Regular cardiac myocyte (primary cell): ENCODE measurements around the gene MAMDC4. TPM values are rescaled to one million over a fixed set of nuclear protein-coding genes. Genes with fewer than 3 reads are reported as not detected.

ENCODE experiments used
- total RNA-seq: library from RNA; depleted of rRNA; stranded (reverse); fragments of >200 nt; gene quantifications from 2 replicates; pipeline ENCODE4 v1.2.3, GENCODE V29; 2014

MAMDC4 gene
- 3.3 and 9.6 TPM in 2 replicates for total RNA-seq

DNA sequence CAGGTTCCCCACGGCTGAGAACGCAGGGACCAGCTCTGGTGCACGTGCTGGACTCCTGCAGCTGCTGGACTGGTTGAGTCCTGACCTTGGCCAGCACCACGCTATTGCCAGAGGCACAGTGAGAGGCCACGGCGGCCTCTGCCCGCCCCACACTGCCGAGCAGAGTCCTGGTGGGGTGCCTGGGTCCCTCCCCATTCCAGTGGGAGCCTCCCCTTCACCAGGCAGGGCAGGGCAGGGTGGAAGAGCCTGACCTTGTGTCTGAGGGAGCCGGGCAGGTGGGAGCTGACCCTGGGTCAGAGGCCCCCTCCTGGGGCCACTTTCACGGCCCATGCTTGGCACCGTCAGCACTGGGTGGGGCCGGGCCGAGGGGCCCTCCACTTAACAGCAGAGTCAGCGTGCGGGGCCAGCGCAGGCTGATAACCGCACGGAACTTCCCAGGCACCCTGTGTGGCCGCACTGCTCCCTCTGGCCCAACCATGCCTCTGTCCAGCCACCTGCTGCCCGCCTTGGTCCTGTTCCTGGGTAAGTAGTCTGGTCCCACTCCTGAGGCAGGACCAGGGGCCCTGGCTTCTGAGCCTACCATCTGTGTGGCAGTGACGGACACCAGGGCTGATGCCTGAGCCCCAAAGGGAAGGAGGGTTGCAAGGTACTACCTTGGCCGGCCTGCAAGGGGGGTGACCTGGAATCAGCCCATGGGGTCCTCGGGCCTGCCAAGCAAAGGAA lies at the start of gene MAMDC4:
Gene MAMDC4 (plus strand): TSS at position 406 of the 723 bp plus-strand sequence. CDS start 71 bp downstream, at position 477.

GRCh38 chr9:136807281-136808074 lies 44.7 kb upstream of the MAMDC4 start, which contains the start of gene RABL6:
RABL6 (plus strand) TSS chr9:136807948; CDS start chr9:136808197, 249 bp downstream.

GRCh38 chr9:136842380-136842948 lies 9.7 kb upstream of the MAMDC4 start, which contains the start of gene AJM1:
AJM1 (plus strand) TSS chr9:136842478; CDS start chr9:136844415, 1,937 bp downstream.

GRCh38 chr9:136849038-136849959 lies 2.8 kb upstream of the MAMDC4 start, which contains the start of gene PHPT1:
PHPT1 (plus strand) TSS chr9:136849409; CDS start chr9:136849431, 22 bp downstream.

GRCh38 chr9:136885950-136886578 lies 33.9 kb downstream of the MAMDC4 start, which contains the start of gene TRAF2:
TRAF2 (plus strand) TSS chr9:136886516; CDS start chr9:136898741, 12,225 bp downstream.

Other genes with a start within 250 kb of the MAMDC4 start
- gene EGFL7, start 189.4 kb upstream of the MAMDC4 start, total RNA-seq: 38.3 and 57.8 TPM in 2 replicates
- gene AGPAT2, start 164.9 kb upstream of the MAMDC4 start, total RNA-seq: 54.1 and 55.0 TPM in 2 replicates
- 8.1 and 12.1 TPM in 2 replicates for gene DIPK1B, start 139.8 kb upstream of the MAMDC4 start, total RNA-seq
- not detected in 2 replicates for gene LCN10, start 109.4 kb upstream of the MAMDC4 start, total RNA-seq
- not detected in 2 replicates for gene LCN6, start 103.8 kb upstream of the MAMDC4 start, total RNA-seq
- gene LCN8, start 94.1 kb upstream of the MAMDC4 start, total RNA-seq: not detected in 2 replicates
- gene LCN15, start 87.8 kb upstream of the MAMDC4 start, total RNA-seq: not detected in 2 replicates
- 84.2 and 95.0 TPM in 2 replicates for gene TMEM141, start 61.0 kb upstream of the MAMDC4 start, total RNA-seq
- under 0.01 and 0.28 TPM in 2 replicates for gene CCDC183, start 56.0 kb upstream of the MAMDC4 start, total RNA-seq
- 41.4 and 79.9 TPM in 2 replicates for gene RABL6, start 44.4 kb upstream of the MAMDC4 start, total RNA-seq
- 1.5 and 6.8 TPM in 2 replicates for gene AJM1, start 9.9 kb upstream of the MAMDC4 start, total RNA-seq
- gene PHPT1, start 2.9 kb upstream of the MAMDC4 start, total RNA-seq: 96.0 and 110 TPM in 2 replicates
- gene EDF1, start 14.0 kb downstream of the MAMDC4 start, total RNA-seq: 297 and 393 TPM in 2 replicates
- gene TRAF2, start 34.2 kb downstream of the MAMDC4 start, total RNA-seq: 9.0 and 28.9 TPM in 2 replicates
- 161 and 176 TPM in 2 replicates for gene FBXW5, start 92.4 kb downstream of the MAMDC4 start, total RNA-seq
- 0.19 TPM in 1 of 2 replicates, not detected in the other for gene C8G, start 92.9 kb downstream of the MAMDC4 start, total RNA-seq
- not detected in 2 replicates for gene LCN12, start 99.9 kb downstream of the MAMDC4 start, total RNA-seq
- 1.7 TPM in 1 of 2 replicates, not detected in the other for gene PTGDS, start 125.2 kb downstream of the MAMDC4 start, total RNA-seq
- 0.85 TPM in 1 of 2 replicates, not detected in the other for gene LCNL1, start 130.6 kb downstream of the MAMDC4 start, total RNA-seq
- 14.9 and 23.6 TPM in 2 replicates for gene PAXX, start 140.1 kb downstream of the MAMDC4 start, total RNA-seq
- gene CLIC3, start 144.2 kb downstream of the MAMDC4 start, total RNA-seq: 0.56 and 1.7 TPM in 2 replicates
- gene ABCA2, start 175.9 kb downstream of the MAMDC4 start, total RNA-seq: 10.4 and 20.3 TPM in 2 replicates
- gene FUT7, start 179.7 kb downstream of the MAMDC4 start, total RNA-seq: not detected in 2 replicates
- 14.6 and 20.3 TPM in 2 replicates for gene NPDC1, start 193.8 kb downstream of the MAMDC4 start, total RNA-seq
- not detected in 2 replicates for gene ENTPD2, start 201.7 kb downstream of the MAMDC4 start, total RNA-seq
- gene SAPCD2, start 218.2 kb downstream of the MAMDC4 start, total RNA-seq: 0.85 and 10.4 TPM in 2 replicates
- 5.9 and 16.1 TPM in 2 replicates for gene UAP1L1, start 225.2 kb downstream of the MAMDC4 start, total RNA-seq
- gene MAN1B1, start 234.6 kb downstream of the MAMDC4 start, total RNA-seq: 67.3 and 120 TPM in 2 replicates